Sigmoid colon (tissue), 4 donors: ENCODE results near the gene PRDM16.

Experiments
- CTCF ChIP-seq, 4 experiments: fragments of 450-650 bp in 3 of 4; fragments of 200-600 bp in 1 of 4; IDR thresholded peaks; one replicate each; pipeline ENCODE4 v1.5.1; 2016 to 2019; ENCODE audit warnings: antibody characterized with exemption in 4 of 4, mild to moderate bottlenecking in 3 of 4, moderate library complexity in 2 of 4
- EP300 ChIP-seq, 4 donors: sonication (generic); formaldehyde crosslinking; IDR thresholded peaks; one replicate each; pipeline ENCODE4 v1.6.1; 2017; ENCODE audit warnings: antibody characterized with exemption in 4 of 4
- POLR2A ChIP-seq, 2 donors: fragments of 450-650 bp; IDR thresholded peaks; one replicate each; pipeline ENCODE4 v1.6.1; 2016; ENCODE audit warnings: antibody characterized with exemption in 2 of 2, mild to moderate bottlenecking in 2 of 2, moderate library complexity in 2 of 2

DNA sequence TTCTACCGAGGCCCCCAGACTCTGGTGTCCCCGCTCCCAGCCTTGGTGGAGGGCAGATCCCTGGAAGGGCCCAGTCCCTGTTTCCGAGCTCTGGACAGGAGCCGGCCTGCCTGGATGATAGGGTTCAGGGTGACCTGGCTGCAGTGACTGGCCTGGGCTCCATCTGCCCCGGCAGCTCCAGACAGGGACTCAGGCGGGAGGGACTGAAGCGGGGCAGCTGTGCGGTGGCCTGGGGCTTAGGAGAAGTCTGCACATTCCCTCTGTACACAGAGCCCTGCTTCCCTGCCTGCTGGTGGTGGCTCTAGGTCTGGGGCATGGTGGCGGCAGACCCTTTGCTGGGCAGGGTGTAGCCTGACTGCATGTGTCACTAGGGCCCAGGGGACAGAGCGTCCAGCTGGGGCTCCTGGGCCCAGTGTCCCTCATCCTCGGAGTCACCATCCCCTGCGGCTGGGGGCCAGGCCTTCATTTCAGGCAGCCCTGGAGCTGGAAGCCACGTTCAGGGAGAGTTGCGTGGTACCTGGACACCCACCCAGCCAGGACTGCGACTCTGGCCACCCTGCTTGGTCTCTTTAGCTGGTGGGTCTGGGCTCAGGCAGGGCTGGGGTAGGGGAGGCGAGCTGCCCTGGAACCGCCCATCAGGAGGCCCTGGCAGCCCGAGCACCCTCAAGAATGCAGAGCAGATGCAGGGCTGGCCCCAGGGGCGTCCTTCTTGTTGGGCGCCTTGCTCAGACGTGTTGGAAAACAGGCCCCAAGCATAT is 395.1 kb downstream of the PRDM16 start:
- TF ChIP-seq EP300 (IDR thresholded peaks at IDR 0.05) (no peak), CTCF (IDR thresholded peaks at IDR 0.05) (no peak), POLR2A (IDR thresholded peaks at IDR 0.05) (no peak)
